Psoas muscle (tissue), 8 donors: ENCODE data around the gene DNAH2. TPM values are rescaled to one million over a fixed set of nuclear protein-coding genes. Genes with fewer than 3 reads are reported as not detected.

Experiments used
- ATAC-seq, 4 donors: fragments of 200-7000 bp; cut with Tn5 transposase; one replicate each; pipeline ENCODE4 v1.9.1; 2020; ENCODE audit warnings: moderate library complexity in 3 of 4, mild to moderate bottlenecking in 2 of 4
- DNase-seq, 2 donors: peaks; one replicate each; pipeline ENCODE4 v3.0.0-alpha.2; 2020
- H3K27ac ChIP-seq: fragments of 200-600 bp; one replicate; pipeline ENCODE4 v1.8.0; 2022
- H3K27me3 ChIP-seq, 3 donors: fragments of 200-600 bp in 1 of 3; one replicate each; pipeline versions ENCODE4 v1.6.1 to v1.8.0; 2013 to 2022; ENCODE audit warnings: low read length in 2 of 3, mild to moderate bottlenecking in 2 of 3, moderate library complexity in 1 of 3; ENCODE audit not compliant: insufficient read depth in 3 of 3
- H3K36me3 ChIP-seq, 2 donors: fragments of 200-600 bp in 1 of 2; one replicate each; pipeline versions ENCODE4 v1.6.1 to v1.8.0; 2013 to 2022; ENCODE audit warnings: low read depth in 1 of 2, mild to moderate bottlenecking in 1 of 2, moderate library complexity in 1 of 2; ENCODE audit not compliant: insufficient read depth in 1 of 2
- H3K4me1 ChIP-seq: fragments of 200-600 bp; one replicate; pipeline ENCODE4 v1.8.0; 2022
- H3K4me3 ChIP-seq: fragments of 200-600 bp; one replicate; pipeline ENCODE4 v1.8.0; 2022; ENCODE audit warnings: mild to moderate bottlenecking
- H3K9me3 ChIP-seq: fragments of 200-600 bp; one replicate; pipeline ENCODE4 v1.8.0; 2022
- CTCF ChIP-seq: fragments of 200-600 bp; IDR thresholded peaks from one replicate; pipeline ENCODE4 v1.8.0; 2022; ENCODE audit warnings: antibody characterized with exemption
- WGBS, 3 donors: extraction: QIAGEN DNeasy Blood & Tissue Kit; methylation state at CpG; one replicate each; pipeline versions ENCODE4 v1.1.6 to v1.1.7; 2013; 5-methylcytosine and 5-hydroxymethylcytosine counted together
- intact Hi-C, 2 donors: fragments of 100-400 bp; cut with DNase I; formaldehyde crosslinking; loops; one replicate each; pipeline versions ENCODE4 v1.11.0 to v1.14.2; 2022
- polyA plus RNA-seq, 3 donors: library from polyadenylated mRNA; stranded (reverse); fragments of 200-250 nt; gene quantifications; one replicate each; pipeline ENCODE4 v1.2.3, GENCODE V29; 2013
- total RNA-seq, 4 donors: library from RNA; stranded (reverse); fragmentation: NEBNext Ultra II Directional in 2 of 4; extraction: Animal tissue kit (Norgen Biotek cat#: 25700) in 2 of 4; gene quantifications; one replicate each; pipeline versions ENCODE4 v1.2.1 to v1.2.4, GENCODE V29; 2021 to 2023
- donor health status: healthy with polysubstance abuse.
- donor health status: DM: no; HTN: no; CAD: no; lungs with moderate emphysema.
- donor health status: Bipolar disorder and iron deficiency.
- donor health status: healthy.
- donor health status: DM: yes; HTN: yes; CAD: no.
- donor health status: DM: no; HTN: no; CAD: no.
- donor health status: DM: no; HTN: no; CAD: no.
- donor health status: DM: yes; HTN: yes; CAD: no.

DNAH2 gene
- total and polyA plus RNA-seq, 7 donors: 0.01 to 0.10 (median 0.06) TPM

- Histone ChIP-seq H3K4me1 (peaks cover 7% of the 10 kb centered on the region), H3K27ac (no peak overlapping the region), H3K27me3 (peaks cover 0 to 77% (median 20%) of the 10 kb centered on the region in 3 donors), H3K4me3 (no peak overlapping the region), H3K36me3 (no peaks in the 10 kb centered on the region), H3K9me3 (no peaks in the 10 kb centered on the region)
- no peak for DNase-seq
- intact Hi-C loops: no loop called here
- 64 to 88% (median 78%) methylated on average over 4 to 11 of the region's 11 CpGs for WGBS, 3 donors
- TF ChIP-seq CTCF: no peak
- no peak for ATAC-seq
Observed at GRCh38 chr17:7709031-7709430, 8.5 kb upstream of the DNAH2 start.

GRCh38 chr17:7710301-7710700 is 7.2 kb upstream of the DNAH2 start:
- WGBS, 3 donors: 75 to 86% (median 75%) methylated on average over 7 of the region's 7 CpGs
- peaks cover 0 to 77% (median 14%) of the 10 kb centered on the region in 3 donors for H3K27me3 ChIP-seq
- TF ChIP-seq CTCF: no peak
- intact Hi-C loops: no loop called here
- ATAC-seq (no peak), DNase-seq (no peak)
- no peak overlapping the region for H3K27ac ChIP-seq
- H3K4me3 ChIP-seq: no peak overlapping the region
- no peaks in the 10 kb centered on the region for H3K36me3 ChIP-seq
- H3K9me3 ChIP-seq: no peaks in the 10 kb centered on the region
- H3K4me1 ChIP-seq: peaks cover under 1% of the 10 kb centered on the region

GRCh38 chr17:7711051-7711755 is 6.3 kb upstream of the DNAH2 start:
- Histone ChIP-seq H3K4me3 (no peak overlapping the region), H3K27ac (no peak overlapping the region), H3K9me3 (no peaks in the 10 kb centered on the region), H3K4me1 (no peaks in the 10 kb centered on the region), H3K36me3 (no peaks in the 10 kb centered on the region), H3K27me3 (peaks cover 0 to 77% (median 10%) of the 10 kb centered on the region in 3 donors)
- no peak for ATAC-seq
- intact Hi-C loops: no loop called here
- no peak for DNase-seq
- no peak for TF ChIP-seq CTCF
- 75 to 77% (median 76%) methylated on average over 7 of the region's 7 CpGs for WGBS, 3 donors

GRCh38 chr17:7712111-7712771 is 5.3 kb upstream of the DNAH2 start:
- no peak for ATAC-seq
- no peak for DNase-seq
- WGBS, 3 donors: 5 to 11% (median 7%) methylated on average over 16 to 19 of the region's 19 CpGs
- no peak for TF ChIP-seq CTCF
- H3K4me3 ChIP-seq: no peak overlapping the region
- peaks cover 0 to 77% (median 12%) of the 10 kb centered on the region in 3 donors for H3K27me3 ChIP-seq
- H3K36me3 ChIP-seq: no peaks in the 10 kb centered on the region
- H3K27ac ChIP-seq: no peak overlapping the region
- intact Hi-C loops: no loop called here
- no peaks in the 10 kb centered on the region for H3K9me3 ChIP-seq
- H3K4me1 ChIP-seq: peaks cover under 1% of the 10 kb centered on the region
